Loucy (cell line): ENCODE results near the gene CLIC3.

ENCODE experiments used
- H2AFZ ChIP-seq: fragments of 200-600 bp; sonication (generic); 2 replicates; pipeline ENCODE4 v1.6.0; 2016; ENCODE audit warnings: antibody characterized with exemption, mild to moderate bottlenecking, low read length, moderate library complexity
- H3F3A ChIP-seq: fragments of 200-600 bp; 2 replicates; pipeline ENCODE4 v1.6.0; 2016; ENCODE audit warnings: antibody characterized with exemption, low read depth, mild to moderate bottlenecking
- H3K27me3 ChIP-seq: fragments of 200-600 bp; sonication (generic); 2 replicates; pipeline ENCODE4 v1.6.1; 2014; ENCODE audit warnings: low read length, mild to moderate bottlenecking; ENCODE audit not compliant: insufficient read depth, poor library complexity, severe bottlenecking
- H3K36me3 ChIP-seq: fragments of 200-600 bp; sonication (generic); 2 replicates; pipeline ENCODE4 v1.6.1; 2016; ENCODE audit warnings: low read length; ENCODE audit not compliant: insufficient read depth
- H3K4me1 ChIP-seq: fragments of 200-600 bp; sonication (generic); 2 replicates; pipeline ENCODE4 v1.5.1; 2014; ENCODE audit warnings: low read length, mild to moderate bottlenecking; ENCODE audit not compliant: insufficient read depth, poor library complexity, severe bottlenecking
- H3K4me2 ChIP-seq: fragments of 200-600 bp; sonication (generic); 2 replicates; pipeline ENCODE4 v1.6.0; 2014; ENCODE audit warnings: antibody characterized with exemption, low read length, low read depth, mild to moderate bottlenecking; ENCODE audit not compliant: poor library complexity, severe bottlenecking
- H3K4me3 ChIP-seq: fragments of 200-600 bp; sonication (generic); 2 replicates; pipeline ENCODE4 v1.5.1; 2014; ENCODE audit warnings: low read length, mild to moderate bottlenecking, mixed read lengths; ENCODE audit not compliant: poor library complexity, severe bottlenecking
- H3K79me2 ChIP-seq: fragments of 200-600 bp; sonication (generic); 2 replicates; pipeline ENCODE4 v1.6.1; 2014; ENCODE audit warnings: low read length; ENCODE audit not compliant: insufficient read depth
- H3K9ac ChIP-seq: fragments of 200-600 bp; sonication (generic); 2 replicates; pipeline ENCODE4 v1.6.0; 2014; ENCODE audit warnings: mild to moderate bottlenecking, low read depth, low read length, moderate library complexity; ENCODE audit not compliant: poor library complexity, severe bottlenecking
- H3K9me2 ChIP-seq: fragments of 200-600 bp; sonication (generic); replicated peaks from 2 replicates; pipeline ENCODE4 v1.6.1; 2016; ENCODE audit warnings: low read depth, low read length, mixed read lengths
- H3K9me3 ChIP-seq: fragments of 200-600 bp; sonication (generic); 2 replicates; pipeline ENCODE4 v1.6.1; 2014; ENCODE audit warnings: mild to moderate bottlenecking, antibody characterized with exemption, low read length, low read depth; ENCODE audit not compliant: insufficient read depth
- H4K20me1 ChIP-seq: fragments of 200-600 bp; sonication (generic); 2 replicates; pipeline ENCODE4 v1.6.0; 2014; ENCODE audit warnings: antibody characterized with exemption, low read length, mild to moderate bottlenecking; ENCODE audit not compliant: insufficient read depth, poor library complexity, severe bottlenecking
- CTCF ChIP-seq: fragments of 200-600 bp; sonication (generic); conservative IDR thresholded peaks from 2 replicates; pipeline ENCODE4 v1.5.1; 2014; ENCODE audit warnings: mild to moderate bottlenecking, antibody characterized with exemption, low read length
- EZH2phosphoT487 ChIP-seq: fragments of 200-600 bp; IDR thresholded peaks from 2 replicates; pipeline ENCODE4 v1.6.1; 2018; ENCODE audit warnings: antibody characterized with exemption, mild to moderate bottlenecking, moderate library complexity, borderline replicate concordance

The CLIC3 gene

GRCh38 chr9:136952321-136952850 lies 44.0 kb downstream of the CLIC3 start:
- H3K9ac ChIP-seq, result no peak overlapping the region
- H3K9me3 ChIP-seq, result no peaks in the 10 kb centered on the region
- peaks cover 11% of the 10 kb centered on the region for H3K4me1 ChIP-seq
- no peaks in the 10 kb centered on the region for H3K27me3 ChIP-seq
- H4K20me1 ChIP-seq, result no peaks in the 10 kb centered on the region
- no peak for TF ChIP-seq EZH2phosphoT487
- no peak for TF ChIP-seq CTCF
- no peaks in the 10 kb centered on the region for H3K9me2 ChIP-seq
- no peak overlapping the region for H2AFZ ChIP-seq
- no peaks in the 10 kb centered on the region for H3K36me3 ChIP-seq
- H3F3A ChIP-seq, result no peaks in the 10 kb centered on the region
- H3K4me3 ChIP-seq, result no peak overlapping the region
- H3K79me2 ChIP-seq, result no peaks in the 10 kb centered on the region
- H3K4me2 ChIP-seq, result no peak overlapping the region

- no peaks in the 10 kb centered on the region for H3K27me3 ChIP-seq
- TF ChIP-seq CTCF, result no peak
- TF ChIP-seq EZH2phosphoT487, result no peak
- no peaks in the 10 kb centered on the region for H4K20me1 ChIP-seq
- H3K4me3 ChIP-seq, result no peak within 1 kb of the TSS
- no peaks in the 10 kb centered on the region for H3K79me2 ChIP-seq
- H3K36me3 ChIP-seq, result no peaks in the 10 kb centered on the region
- peak within 1 kb of the TSS; percentile 93 for H3K4me2 ChIP-seq
- H2AFZ ChIP-seq, result no peak within 1 kb of the TSS
- peaks cover 11% of the 10 kb centered on the region for H3K4me1 ChIP-seq
- no peaks in the 10 kb centered on the region for H3K9me3 ChIP-seq
- no peaks in the 10 kb centered on the region for H3K9me2 ChIP-seq
- peak within 1 kb of the TSS; percentile 97 for H3K9ac ChIP-seq
- no peaks in the 10 kb centered on the region for H3F3A ChIP-seq
These were observed 44.6 kb downstream of the CLIC3 start, which contains the start of gene LCN12 for GRCh38 chr9:136951541-136952320. Gene LCN12, plus strand, starts transcription at chr9:136952273. Its CDS starts 55 bp downstream, at chr9:136952328.

- no peak overlapping the region for H2AFZ ChIP-seq
- no peaks in the 10 kb centered on the region for H3F3A ChIP-seq
- H4K20me1 ChIP-seq, result no peaks in the 10 kb centered on the region
- H3K36me3 ChIP-seq, result no peaks in the 10 kb centered on the region
- no peaks in the 10 kb centered on the region for H3K79me2 ChIP-seq
- no peaks in the 10 kb centered on the region for H3K9me3 ChIP-seq
- H3K9me2 ChIP-seq, result no peaks in the 10 kb centered on the region
- H3K9ac ChIP-seq, result peak overlapping the region; percentile 97
- peaks cover 11% of the 10 kb centered on the region for H3K4me1 ChIP-seq
- H3K4me3 ChIP-seq, result peak overlapping the region; percentile 79
- peak overlapping the region; percentile 93 for H3K4me2 ChIP-seq
- TF ChIP-seq EZH2phosphoT487 (no peak), CTCF (no peak)
- no peaks in the 10 kb centered on the region for H3K27me3 ChIP-seq
These were observed 45.6 kb downstream of the CLIC3 start for GRCh38 chr9:136950656-136951276.
